SK-N-SH treated with all-trans-retinoic acid at 6 μM for 48 hours (cell line): ENCODE data around the gene PID1.

Experiments used
- ATAC-seq: fragments of 200-7000 bp; cut with Tn5 transposase; 3 replicates; pipeline ENCODE4 v1.9.1; 2020; ENCODE audit warnings: mild to moderate bottlenecking, moderate library complexity
- ARNTL ChIP-seq: fragments of 450-650 bp; formaldehyde crosslinking; IDR thresholded peaks from 2 replicates; pipeline ENCODE4 v1.5.0; 2020; ENCODE audit warnings: low read depth, mild to moderate bottlenecking, moderate library complexity, borderline replicate concordance
- BACH2 ChIP-seq: fragments of 250-450 bp; sonication (Bioruptor Pico); IDR thresholded peaks from 2 replicates; pipeline ENCODE4 v1.9.0; 2021; ENCODE audit warnings: mild to moderate bottlenecking, borderline replicate concordance
- CSDC2 ChIP-seq: fragments of 250-450 bp; sonication (Bioruptor Pico); IDR thresholded peaks from 2 replicates; pipeline ENCODE4 v1.5.0; 2020; ENCODE audit warnings: mild to moderate bottlenecking, moderate library complexity
- ESRRG ChIP-seq: fragments of 250-450 bp; sonication (Bioruptor Pico); IDR thresholded peaks from 2 replicates; pipeline ENCODE4 v1.6.1; 2021; ENCODE audit warnings: mild to moderate bottlenecking
- GLIS3 ChIP-seq: fragments of 250-450 bp; sonication (Bioruptor Pico); IDR thresholded peaks from 2 replicates; pipeline ENCODE4 v1.5.0; 2020; ENCODE audit warnings: mild to moderate bottlenecking, moderate library complexity
- ISL1 ChIP-seq: fragments of 250-450 bp; sonication (Bioruptor Pico); IDR thresholded peaks from 2 replicates; pipeline ENCODE4 v2.1.2; 2022; ENCODE audit warnings: mild to moderate bottlenecking, moderate library complexity
- OSR1 ChIP-seq: fragments of 250-450 bp; sonication (Bioruptor Pico); IDR thresholded peaks from 2 replicates; pipeline ENCODE4 v1.8.0; 2022; ENCODE audit warnings: moderate library complexity, mild to moderate bottlenecking, inconsistent platforms
- PPARA ChIP-seq: fragments of 250-450 bp; sonication (Bioruptor Pico); IDR thresholded peaks from 2 replicates; pipeline ENCODE4 v1.5.0; 2020; ENCODE audit warnings: mild to moderate bottlenecking, borderline replicate concordance
- RARB ChIP-seq: fragments of 250-450 bp; sonication (Bioruptor Pico); IDR thresholded peaks from 2 replicates; pipeline ENCODE4 v1.8.0; 2021; ENCODE audit warnings: mild to moderate bottlenecking, moderate library complexity
- SNAI2 ChIP-seq: fragments of 250-450 bp; sonication (Bioruptor Pico); IDR thresholded peaks from 2 replicates; pipeline ENCODE4 v1.5.0; 2020; ENCODE audit warnings: mild to moderate bottlenecking, moderate library complexity
- TCF4 ChIP-seq: fragments of 250-450 bp; sonication (Bioruptor Pico); IDR thresholded peaks from 2 replicates; pipeline ENCODE4 v1.8.0; 2021; ENCODE audit warnings: mild to moderate bottlenecking, moderate library complexity, borderline replicate concordance
- TOX ChIP-seq: fragments of 250-450 bp; sonication (Bioruptor Pico); IDR thresholded peaks from 2 replicates; pipeline ENCODE4 v1.8.0; 2021; ENCODE audit warnings: mild to moderate bottlenecking, moderate library complexity, borderline replicate concordance
- ZC3H10 ChIP-seq: fragments of 250-450 bp; sonication (Bioruptor Pico); IDR thresholded peaks from 2 replicates; pipeline ENCODE4 v1.5.1; 2021; ENCODE audit warnings: mild to moderate bottlenecking, moderate library complexity
- ZFP3 ChIP-seq: fragments of 250-450 bp; sonication (Bioruptor Pico); IDR thresholded peaks from 2 replicates; pipeline ENCODE4 v1.5.0; 2020; ENCODE audit warnings: mild to moderate bottlenecking, moderate library complexity
- ZNF70 ChIP-seq: fragments of 450-650 bp; formaldehyde crosslinking; IDR thresholded peaks from 2 replicates; pipeline ENCODE4 v1.5.0; 2020; ENCODE audit warnings: mild to moderate bottlenecking, moderate library complexity
- TF ChIP-seq, protein P1 (sequence below): fragments of 250-450 bp; sonication (Bioruptor Pico); IDR thresholded peaks from 2 replicates; pipeline ENCODE4 v1.5.0; 2020; ENCODE audit warnings: mild to moderate bottlenecking, moderate library complexity
- TF ChIP-seq, protein P2 (sequence below): fragments of 250-450 bp; sonication (Bioruptor Pico); IDR thresholded peaks from 2 replicates; pipeline ENCODE4 v1.8.0; 2020; ENCODE audit warnings: mild to moderate bottlenecking, moderate library complexity, borderline replicate concordance
- TF ChIP-seq, protein P3 (sequence below): fragments of 250-450 bp; sonication (Bioruptor Pico); IDR thresholded peaks from 2 replicates; pipeline ENCODE4 v1.5.1; 2020; ENCODE audit warnings: low read depth, mild to moderate bottlenecking, moderate library complexity
- TF ChIP-seq, protein P4 (sequence below): fragments of 250-450 bp; sonication (Bioruptor Pico); IDR thresholded peaks from 2 replicates; pipeline ENCODE4 v1.5.1; 2021; ENCODE audit warnings: mild to moderate bottlenecking, moderate library complexity

PID1 gene

DNA sequence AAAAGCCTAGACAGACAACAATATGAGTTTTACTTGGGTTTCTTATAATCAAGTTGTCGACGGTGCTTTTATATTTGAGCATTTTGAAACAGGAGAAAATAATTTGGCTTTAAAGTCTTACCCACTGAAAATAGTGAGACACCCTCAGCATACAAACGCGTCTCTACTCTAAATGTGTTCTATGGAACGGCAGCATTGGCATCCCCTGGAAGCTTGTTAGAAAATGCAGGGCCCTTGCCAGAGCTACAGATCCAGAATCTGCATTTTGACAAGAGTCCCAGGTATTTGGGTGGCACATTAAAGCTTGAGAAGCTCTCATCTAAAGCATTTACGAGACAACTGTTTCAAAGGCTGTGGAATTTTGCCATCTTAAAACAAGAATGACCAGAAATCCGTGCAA, 163.5 kb downstream of the PID1 start:
- ATAC-seq: no peak
- TF ChIP-seq GLIS3 (no peak), RARB (CRISPR knock-in tag) (no peak)

DNA sequence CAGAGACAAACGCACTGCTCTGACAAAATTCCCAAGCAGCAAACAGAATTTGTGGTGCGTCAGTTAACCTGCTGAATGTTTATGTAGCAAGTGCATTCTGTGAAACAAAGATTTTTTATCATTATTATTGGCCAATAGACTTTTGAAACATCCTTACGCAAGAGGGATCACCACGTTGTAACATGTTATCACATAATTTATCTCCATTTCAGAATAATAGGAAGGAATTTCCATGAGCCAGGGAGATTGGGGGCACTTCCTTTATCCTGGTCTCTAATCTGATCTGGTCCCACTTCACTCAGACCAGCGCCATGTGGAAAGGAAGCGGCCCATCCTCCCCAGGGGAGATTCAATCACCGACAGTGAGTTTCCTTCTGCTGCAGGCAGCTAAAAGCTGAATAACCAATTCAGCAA, 166.1 kb downstream of the PID1 start:
- TF ChIP-seq, protein P1, sequence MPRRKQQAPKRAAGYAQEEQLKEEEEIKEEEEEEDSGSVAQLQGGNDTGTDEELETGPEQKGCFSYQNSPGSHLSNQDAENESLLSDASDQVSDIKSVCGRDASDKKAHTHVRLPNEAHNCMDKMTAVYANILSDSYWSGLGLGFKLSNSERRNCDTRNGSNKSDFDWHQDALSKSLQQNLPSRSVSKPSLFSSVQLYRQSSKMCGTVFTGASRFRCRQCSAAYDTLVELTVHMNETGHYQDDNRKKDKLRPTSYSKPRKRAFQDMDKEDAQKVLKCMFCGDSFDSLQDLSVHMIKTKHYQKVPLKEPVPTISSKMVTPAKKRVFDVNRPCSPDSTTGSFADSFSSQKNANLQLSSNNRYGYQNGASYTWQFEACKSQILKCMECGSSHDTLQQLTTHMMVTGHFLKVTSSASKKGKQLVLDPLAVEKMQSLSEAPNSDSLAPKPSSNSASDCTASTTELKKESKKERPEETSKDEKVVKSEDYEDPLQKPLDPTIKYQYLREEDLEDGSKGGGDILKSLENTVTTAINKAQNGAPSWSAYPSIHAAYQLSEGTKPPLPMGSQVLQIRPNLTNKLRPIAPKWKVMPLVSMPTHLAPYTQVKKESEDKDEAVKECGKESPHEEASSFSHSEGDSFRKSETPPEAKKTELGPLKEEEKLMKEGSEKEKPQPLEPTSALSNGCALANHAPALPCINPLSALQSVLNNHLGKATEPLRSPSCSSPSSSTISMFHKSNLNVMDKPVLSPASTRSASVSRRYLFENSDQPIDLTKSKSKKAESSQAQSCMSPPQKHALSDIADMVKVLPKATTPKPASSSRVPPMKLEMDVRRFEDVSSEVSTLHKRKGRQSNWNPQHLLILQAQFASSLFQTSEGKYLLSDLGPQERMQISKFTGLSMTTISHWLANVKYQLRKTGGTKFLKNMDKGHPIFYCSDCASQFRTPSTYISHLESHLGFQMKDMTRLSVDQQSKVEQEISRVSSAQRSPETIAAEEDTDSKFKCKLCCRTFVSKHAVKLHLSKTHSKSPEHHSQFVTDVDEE (CRISPR knock-in tag): no peak
- TF ChIP-seq ZFP3 (CRISPR knock-in tag) (no peak), TCF4 (0 out of 2 replicates have a peak, but pooled peaks have one; percentile 30), PPARA (CRISPR knock-in tag) (no peak), ISL1 (CRISPR knock-in tag) (peak; percentile 41; the same call in 1 of the 2 replicates), GLIS3 (no peak), TOX (CRISPR knock-in tag) (no peak), ESRRG (CRISPR knock-in tag) (no peak)
- TF ChIP-seq, protein P2, sequence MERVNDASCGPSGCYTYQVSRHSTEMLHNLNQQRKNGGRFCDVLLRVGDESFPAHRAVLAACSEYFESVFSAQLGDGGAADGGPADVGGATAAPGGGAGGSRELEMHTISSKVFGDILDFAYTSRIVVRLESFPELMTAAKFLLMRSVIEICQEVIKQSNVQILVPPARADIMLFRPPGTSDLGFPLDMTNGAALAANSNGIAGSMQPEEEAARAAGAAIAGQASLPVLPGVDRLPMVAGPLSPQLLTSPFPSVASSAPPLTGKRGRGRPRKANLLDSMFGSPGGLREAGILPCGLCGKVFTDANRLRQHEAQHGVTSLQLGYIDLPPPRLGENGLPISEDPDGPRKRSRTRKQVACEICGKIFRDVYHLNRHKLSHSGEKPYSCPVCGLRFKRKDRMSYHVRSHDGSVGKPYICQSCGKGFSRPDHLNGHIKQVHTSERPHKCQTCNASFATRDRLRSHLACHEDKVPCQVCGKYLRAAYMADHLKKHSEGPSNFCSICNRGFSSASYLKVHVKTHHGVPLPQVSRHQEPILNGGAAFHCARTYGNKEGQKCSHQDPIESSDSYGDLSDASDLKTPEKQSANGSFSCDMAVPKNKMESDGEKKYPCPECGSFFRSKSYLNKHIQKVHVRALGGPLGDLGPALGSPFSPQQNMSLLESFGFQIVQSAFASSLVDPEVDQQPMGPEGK (CRISPR knock-in tag): no peak
- TF ChIP-seq, protein P3, sequence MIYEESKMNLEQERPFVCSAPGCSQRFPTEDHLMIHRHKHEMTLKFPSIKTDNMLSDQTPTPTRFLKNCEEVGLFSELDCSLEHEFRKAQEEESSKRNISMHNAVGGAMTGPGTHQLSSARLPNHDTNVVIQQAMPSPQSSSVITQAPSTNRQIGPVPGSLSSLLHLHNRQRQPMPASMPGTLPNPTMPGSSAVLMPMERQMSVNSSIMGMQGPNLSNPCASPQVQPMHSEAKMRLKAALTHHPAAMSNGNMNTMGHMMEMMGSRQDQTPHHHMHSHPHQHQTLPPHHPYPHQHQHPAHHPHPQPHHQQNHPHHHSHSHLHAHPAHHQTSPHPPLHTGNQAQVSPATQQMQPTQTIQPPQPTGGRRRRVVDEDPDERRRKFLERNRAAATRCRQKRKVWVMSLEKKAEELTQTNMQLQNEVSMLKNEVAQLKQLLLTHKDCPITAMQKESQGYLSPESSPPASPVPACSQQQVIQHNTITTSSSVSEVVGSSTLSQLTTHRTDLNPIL: no peak
- TF ChIP-seq, protein P4, sequence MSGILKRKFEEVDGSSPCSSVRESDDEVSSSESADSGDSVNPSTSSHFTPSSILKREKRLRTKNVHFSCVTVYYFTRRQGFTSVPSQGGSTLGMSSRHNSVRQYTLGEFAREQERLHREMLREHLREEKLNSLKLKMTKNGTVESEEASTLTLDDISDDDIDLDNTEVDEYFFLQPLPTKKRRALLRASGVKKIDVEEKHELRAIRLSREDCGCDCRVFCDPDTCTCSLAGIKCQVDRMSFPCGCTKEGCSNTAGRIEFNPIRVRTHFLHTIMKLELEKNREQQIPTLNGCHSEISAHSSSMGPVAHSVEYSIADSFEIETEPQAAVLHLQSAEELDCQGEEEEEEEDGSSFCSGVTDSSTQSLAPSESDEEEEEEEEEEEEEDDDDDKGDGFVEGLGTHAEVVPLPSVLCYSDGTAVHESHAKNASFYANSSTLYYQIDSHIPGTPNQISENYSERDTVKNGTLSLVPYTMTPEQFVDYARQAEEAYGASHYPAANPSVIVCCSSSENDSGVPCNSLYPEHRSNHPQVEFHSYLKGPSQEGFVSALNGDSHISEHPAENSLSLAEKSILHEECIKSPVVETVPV: no peak
- no peak for ATAC-seq

DNA sequence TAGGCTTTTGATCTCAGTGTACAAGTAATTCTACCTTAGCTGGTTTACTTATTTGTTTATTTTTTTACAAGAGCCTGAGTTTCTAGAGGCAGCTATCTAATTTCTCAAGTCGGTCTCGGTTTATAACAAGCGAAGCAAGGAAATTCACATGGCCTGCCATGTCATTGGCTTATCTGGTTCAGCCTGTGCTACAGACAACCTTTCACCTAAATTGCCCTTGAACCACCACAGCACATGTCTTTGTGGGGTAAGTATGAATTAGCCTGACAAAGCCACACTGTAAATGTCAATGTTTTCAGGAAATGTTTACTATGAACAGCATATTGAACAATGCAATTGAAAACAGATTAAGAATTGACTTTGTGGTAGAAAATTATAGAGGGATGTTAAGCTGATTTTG, 167.1 kb downstream of the PID1 start:
- TF ChIP-seq, protein P4: no peak
- no peak for TF ChIP-seq OSR1
- TF ChIP-seq ZC3H10: no peak
- no peak for TF ChIP-seq ISL1 (CRISPR knock-in tag)
- TF ChIP-seq SNAI2: no peak
- no peak for ATAC-seq

DNA sequence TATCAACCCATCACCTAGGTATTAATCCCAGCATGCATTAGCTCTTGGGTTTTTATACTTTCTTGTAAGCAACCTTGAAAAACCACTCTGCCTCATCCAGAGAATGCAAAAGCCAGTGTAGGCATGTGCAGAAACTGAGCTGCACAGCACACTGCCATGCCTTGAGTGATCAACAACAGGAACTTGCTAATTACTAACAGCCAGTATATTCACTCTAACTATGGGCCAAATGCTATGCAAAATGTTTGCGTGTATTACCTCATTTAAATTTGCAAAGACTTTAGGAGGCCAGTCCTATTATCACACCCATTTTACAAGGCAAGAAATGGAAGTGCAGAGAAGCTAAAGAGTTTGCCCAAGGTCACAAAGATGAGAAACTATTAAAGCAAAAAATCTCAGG, 169.8 kb downstream of the PID1 start:
- no peak for TF ChIP-seq TCF4
- TF ChIP-seq ESRRG (CRISPR knock-in tag): no peak
- TF ChIP-seq, protein P4: no peak
- TF ChIP-seq CSDC2 (CRISPR knock-in tag): no peak
- no peak for TF ChIP-seq BACH2 (CRISPR knock-in tag)
- TF ChIP-seq, protein P1 (CRISPR knock-in tag): no peak
- TF ChIP-seq SNAI2: no peak
- no peak for TF ChIP-seq ZNF70 (CRISPR knock-in tag)
- TF ChIP-seq TOX (CRISPR knock-in tag): no peak
- TF ChIP-seq GLIS3: no peak
- TF ChIP-seq RARB (CRISPR knock-in tag): no peak
- no peak for TF ChIP-seq ZFP3 (CRISPR knock-in tag)
- TF ChIP-seq ARNTL (CRISPR knock-in tag): no peak
- no peak for TF ChIP-seq OSR1
- TF ChIP-seq ZC3H10: no peak
- TF ChIP-seq PPARA (CRISPR knock-in tag): no peak
- TF ChIP-seq, protein P2 (CRISPR knock-in tag): no peak
- no peak for ATAC-seq
